ENCODE data around the gene KCNQ5. TPM values are rescaled to one million over a fixed set of nuclear protein-coding genes. Genes with fewer than 3 reads are reported as not detected.

The KCNQ5 gene
- total RNA-seq, 1 experiment from 2014 or later: not detected

DNA sequence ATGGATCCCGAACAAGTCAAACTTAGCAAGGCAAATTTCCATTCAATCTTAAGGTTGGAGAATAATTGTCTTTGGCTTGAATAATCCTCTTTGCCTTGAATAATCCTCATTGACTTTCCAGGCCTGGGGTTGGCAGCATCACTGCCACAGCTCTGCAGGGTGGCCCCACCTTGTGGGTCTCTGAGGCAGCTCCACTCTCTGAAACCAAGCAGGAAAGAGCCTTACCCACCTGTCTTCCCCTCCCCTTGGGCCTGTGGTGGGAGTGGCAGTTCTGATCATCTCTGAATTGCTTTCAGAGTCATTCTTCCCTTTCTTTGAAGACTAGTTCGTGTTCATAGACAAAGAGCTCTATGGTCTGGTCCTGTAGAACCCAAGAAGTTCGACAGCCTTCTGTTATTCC lies 47.5 kb downstream of the KCNQ5 start:
- H2AFZ ChIP-seq (ENCODE audit: low read depth, low read length, poor library complexity, severe bottlenecking): no peak overlapping the region
- H3K4me1 ChIP-seq (ENCODE audit: control insufficient read depth in 1 of 2, insufficient read depth in 2 of 2, low read length in 2 of 2): no peaks in the 10 kb centered on the region
- ChIA-PET CTCF (no interaction called here), RAD21 (ENCODE audit: low non-redundant PET in 1 of 2, low total read pairs in 2 of 2, uncharacterized antibody in 2 of 2, unreplicated experiment in 2 of 2) (no interaction called here), POLR2A (no interaction called here)
- no peak overlapping the region for H3K4me2 ChIP-seq (ENCODE audit: low read length)
- no peak overlapping the region for H3K27ac ChIP-seq (ENCODE audit: low read depth, low read length)
- H3K79me2 ChIP-seq (ENCODE audit: insufficient read depth, low read length): no peaks in the 10 kb centered on the region
- ATAC-seq (no peak), DNase-seq (ENCODE audit: low read depth, low spot score) (no peak)
- BruUV-seq (replicated peaks): no TSS peak
- H3K36me3 ChIP-seq (ENCODE audit: control insufficient read depth in 1 of 2, insufficient read depth in 2 of 2, low read length in 2 of 2): no peaks in the 10 kb centered on the region
- no peaks in the 10 kb centered on the region for H3K9me2 ChIP-seq (ENCODE audit: insufficient read depth)
- peaks cover 11% of the 10 kb centered on the region; the same call in 1 of the 2 replicates for H3K27me3 ChIP-seq (ENCODE audit: insufficient read depth, low read length)
- TF ChIP-seq CBX3 (IDR thresholded peaks at IDR 0.05; ENCODE audit: low read depth) (no peak), EGR1 (IDR thresholded peaks at IDR 0.05; ENCODE audit: low read depth) (no peak), JUND (IDR thresholded peaks at IDR 0.05) (no peak)
- H4K20me1 ChIP-seq (ENCODE audit: insufficient read depth): no peaks in the 10 kb centered on the region
- H3K9ac ChIP-seq (ENCODE audit: low read length): no peak overlapping the region
- H3K4me3 ChIP-seq (replicated peaks in 1 of 2; ENCODE audit: low read depth in 1 of 2, low read length in 2 of 2): no peak overlapping the region
- intact Hi-C loops (cut with micrococcal nuclease): no loop called here
- H3K9me3 ChIP-seq (ENCODE audit: control insufficient read depth in 1 of 2, insufficient read depth in 1 of 2, low read depth in 1 of 2, low read length in 2 of 2): no peaks in the 10 kb centered on the region

DNA sequence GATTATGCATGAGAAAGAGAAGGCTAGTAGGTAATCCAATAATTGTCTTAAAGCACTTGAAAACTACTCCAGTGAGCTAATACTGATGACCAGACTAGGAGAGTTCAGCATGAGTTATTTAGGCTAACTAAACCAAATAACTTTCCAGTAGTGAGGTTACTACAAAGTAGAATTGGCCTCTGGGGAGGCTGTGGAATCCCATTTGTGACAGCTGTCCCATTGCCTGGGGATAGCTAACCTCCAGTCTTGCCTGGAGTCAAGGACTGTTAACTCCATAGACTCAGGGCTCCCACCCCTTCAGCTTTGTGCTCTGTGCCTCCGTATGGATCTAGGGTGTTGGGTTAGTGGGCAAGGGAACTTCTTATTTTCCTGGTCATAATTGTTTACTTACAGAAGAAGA lies 51.0 kb downstream of the KCNQ5 start:
- CTCF ChIA-PET: no interaction called here
- H3K79me2 ChIP-seq (ENCODE audit: insufficient read depth, low read length): no peaks in the 10 kb centered on the region
- H3K36me3 ChIP-seq (ENCODE audit: control insufficient read depth in 1 of 2, insufficient read depth in 2 of 2, low read length in 2 of 2): no peaks in the 10 kb centered on the region
- no peak overlapping the region for H2AFZ ChIP-seq (ENCODE audit: low read depth, low read length, poor library complexity, severe bottlenecking)
- ATAC-seq (no peak), DNase-seq (ENCODE audit: low read depth, low spot score) (no peak)
- no peak overlapping the region for H3K27ac ChIP-seq (ENCODE audit: low read depth, low read length)
- no peaks in the 10 kb centered on the region for H3K9me2 ChIP-seq (ENCODE audit: insufficient read depth)
- H3K9me3 ChIP-seq (ENCODE audit: control insufficient read depth in 1 of 2, insufficient read depth in 1 of 2, low read depth in 1 of 2, low read length in 2 of 2): no peaks in the 10 kb centered on the region
- TF ChIP-seq TCF7L2 (IDR thresholded peaks at IDR 0.05; ENCODE audit: borderline replicate concordance, extremely low read depth, insufficient read depth, insufficient read length) (no peak), RAD21 (IDR thresholded peaks at IDR 0.05; ENCODE audit: low read depth) (no peak), FOSL1 (IDR thresholded peaks at IDR 0.05; ENCODE audit: low read depth) (no peak)
- TF ChIP-seq, protein P1, sequence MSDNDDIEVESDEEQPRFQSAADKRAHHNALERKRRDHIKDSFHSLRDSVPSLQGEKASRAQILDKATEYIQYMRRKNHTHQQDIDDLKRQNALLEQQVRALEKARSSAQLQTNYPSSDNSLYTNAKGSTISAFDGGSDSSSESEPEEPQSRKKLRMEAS (IDR thresholded peaks at IDR 0.05): no peak
- no peak overlapping the region for H3K4me2 ChIP-seq (ENCODE audit: low read length)
- no peaks in the 10 kb centered on the region for H3K4me1 ChIP-seq (ENCODE audit: control insufficient read depth in 1 of 2, insufficient read depth in 2 of 2, low read length in 2 of 2)
- POLR2A ChIA-PET: no interaction called here
- RAD21 ChIA-PET (ENCODE audit: low non-redundant PET in 1 of 2, low total read pairs in 2 of 2, uncharacterized antibody in 2 of 2, unreplicated experiment in 2 of 2): no interaction called here
- no peak overlapping the region for H3K4me3 ChIP-seq (replicated peaks in 1 of 2; ENCODE audit: low read depth in 1 of 2, low read length in 2 of 2)
- no TSS peak for BruUV-seq (replicated peaks)
- H3K9ac ChIP-seq (ENCODE audit: low read length): no peak overlapping the region
- intact Hi-C loops (cut with micrococcal nuclease): no loop called here
- peaks cover 11% of the 10 kb centered on the region; the same call in 1 of the 2 replicates for H3K27me3 ChIP-seq (ENCODE audit: insufficient read depth, low read length)
- no peaks in the 10 kb centered on the region; the same call in 1 of the 2 replicates for H4K20me1 ChIP-seq (ENCODE audit: insufficient read depth)

All from HCT116 (cell line).